Tibial artery (tissue), 4 donors: ENCODE results near the gene SERPINE1.

Experiments used
- DNase-seq, 2 donors: peaks; one replicate each; pipeline ENCODE4 v3.0.0-alpha.2; 2019
- H3K27ac ChIP-seq, 2 donors: fragments of 200-600 bp; sonication (generic) in 1 of 2; 1 replicate in 1 of 2; 2 replicates in 1 of 2; pipeline ENCODE4 v1.5.1; 2018 to 2019; ENCODE audit warnings: mild to moderate bottlenecking in 1 of 2
- H3K27me3 ChIP-seq, 2 donors: fragments of 200-600 bp; sonication (generic) in 1 of 2; one replicate each; pipeline versions ENCODE4 v1.5.1 to v1.6.0; 2016 to 2019
- H3K36me3 ChIP-seq, 3 donors: fragments of 200-600 bp; sonication (generic) in 2 of 3; one replicate each; pipeline ENCODE4 v1.5.1; 2016 to 2019; ENCODE audit warnings: mild to moderate bottlenecking in 2 of 3
- H3K4me1 ChIP-seq, 4 donors: fragments of 200-600 bp; sonication (generic) in 2 of 4; 1 replicate in 3 of 4; 2 replicates in 1 of 4; pipeline ENCODE4 v1.5.1; 2016 to 2019
- H3K4me3 ChIP-seq, 2 donors: fragments of 200-600 bp; sonication (generic) in 1 of 2; 1 replicate in 1 of 2; 2 replicates in 1 of 2; pipeline ENCODE4 v1.5.1; 2018 to 2019; ENCODE audit warnings: mild to moderate bottlenecking in 2 of 2
- H3K9me3 ChIP-seq, 3 donors: fragments of 200-600 bp; sonication (generic) in 1 of 3; one replicate each; pipeline ENCODE4 v1.5.1; 2016 to 2019
- intact Hi-C: fragments of 100-400 bp; cut with DNase I; formaldehyde crosslinking; loops from one replicate; pipeline ENCODE4 v1.15.0; 2023; ENCODE audit warnings: low total_unique reads
- TF ChIP-seq, protein P1 (sequence below), 2 experiments: fragments of 200-600 bp in 1 of 2; fragments of 450-650 bp in 1 of 2; IDR thresholded peaks; one replicate each; pipeline ENCODE4 v1.5.1; 2017 to 2019; ENCODE audit warnings: antibody characterized with exemption in 2 of 2, mild to moderate bottlenecking in 1 of 2, moderate library complexity in 1 of 2

SERPINE1 gene

GRCh38 chr7:101177644-101178043 is 50.7 kb downstream of the SERPINE1 start:
- H3K9me3 ChIP-seq, result no peaks in the 10 kb centered on the region
- H3K36me3 ChIP-seq, result no peaks in the 10 kb centered on the region
- intact Hi-C loops, result no loop called here
- peaks cover 7 to 97% of the 10 kb centered on the region in 2 donors for H3K27me3 ChIP-seq
- no peak overlapping the region for H3K4me3 ChIP-seq
- TF ChIP-seq, protein P1, sequence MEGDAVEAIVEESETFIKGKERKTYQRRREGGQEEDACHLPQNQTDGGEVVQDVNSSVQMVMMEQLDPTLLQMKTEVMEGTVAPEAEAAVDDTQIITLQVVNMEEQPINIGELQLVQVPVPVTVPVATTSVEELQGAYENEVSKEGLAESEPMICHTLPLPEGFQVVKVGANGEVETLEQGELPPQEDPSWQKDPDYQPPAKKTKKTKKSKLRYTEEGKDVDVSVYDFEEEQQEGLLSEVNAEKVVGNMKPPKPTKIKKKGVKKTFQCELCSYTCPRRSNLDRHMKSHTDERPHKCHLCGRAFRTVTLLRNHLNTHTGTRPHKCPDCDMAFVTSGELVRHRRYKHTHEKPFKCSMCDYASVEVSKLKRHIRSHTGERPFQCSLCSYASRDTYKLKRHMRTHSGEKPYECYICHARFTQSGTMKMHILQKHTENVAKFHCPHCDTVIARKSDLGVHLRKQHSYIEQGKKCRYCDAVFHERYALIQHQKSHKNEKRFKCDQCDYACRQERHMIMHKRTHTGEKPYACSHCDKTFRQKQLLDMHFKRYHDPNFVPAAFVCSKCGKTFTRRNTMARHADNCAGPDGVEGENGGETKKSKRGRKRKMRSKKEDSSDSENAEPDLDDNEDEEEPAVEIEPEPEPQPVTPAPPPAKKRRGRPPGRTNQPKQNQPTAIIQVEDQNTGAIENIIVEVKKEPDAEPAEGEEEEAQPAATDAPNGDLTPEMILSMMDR (IDR thresholded peaks at IDR 0.05), result no peak
- no peak for DNase-seq
- H3K27ac ChIP-seq, result no peak overlapping the region
- H3K4me1 ChIP-seq, result peaks cover 4 to 37% (median 29%) of the 10 kb centered on the region in 4 donors

- peaks cover 0 to 22% (median 17%) of the 10 kb centered on the region in 4 donors for H3K4me1 ChIP-seq
- H3K4me3 ChIP-seq, result no peak overlapping the region
- H3K27ac ChIP-seq, result no peak overlapping the region
- no peaks in the 10 kb centered on the region for H3K9me3 ChIP-seq
- intact Hi-C loops, result no loop called here
- no peak for DNase-seq
- H3K36me3 ChIP-seq, result no peaks in the 10 kb centered on the region
- TF ChIP-seq, protein P1 (IDR thresholded peaks at IDR 0.05), result no peak
- peaks cover 0 to 97% of the 10 kb centered on the region in 2 donors for H3K27me3 ChIP-seq
These were observed 52.2 kb downstream of the SERPINE1 start for GRCh38 chr7:101179117-101179516.

DNA sequence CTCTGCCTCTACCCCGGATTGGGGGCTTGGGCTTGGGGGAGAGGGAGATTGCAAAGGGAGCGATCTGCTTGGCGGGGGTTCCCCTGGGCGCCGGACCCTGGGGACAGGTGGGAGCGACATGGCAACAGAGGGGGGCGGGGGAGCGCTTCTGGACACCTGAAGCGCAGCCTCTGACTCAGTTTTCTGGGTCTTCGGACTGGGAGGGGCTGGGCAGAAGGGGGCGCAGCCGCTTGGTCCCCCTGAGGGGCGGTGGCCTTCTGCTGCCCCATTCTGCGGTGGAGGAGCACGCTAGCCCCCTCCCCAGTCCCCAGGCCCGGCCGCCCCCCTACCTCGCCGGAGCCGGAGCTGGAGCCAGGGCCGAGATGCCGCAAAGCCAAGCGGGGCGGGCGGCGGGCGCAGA is 52.8 kb downstream of the SERPINE1 start:
- intact Hi-C loops, result no loop called here
- no peaks in the 10 kb centered on the region for H3K9me3 ChIP-seq
- H3K4me3 ChIP-seq, result no peak overlapping the region
- TF ChIP-seq, protein P1 (IDR thresholded peaks at IDR 0.05), result no peak
- H3K4me1 ChIP-seq, result peaks cover 0 to 16% (median 14%) of the 10 kb centered on the region in 4 donors
- peaks cover 0 to 92% of the 10 kb centered on the region in 2 donors for H3K27me3 ChIP-seq
- H3K36me3 ChIP-seq, result no peaks in the 10 kb centered on the region
- DNase-seq, result no peak
- no peak overlapping the region for H3K27ac ChIP-seq

DNA sequence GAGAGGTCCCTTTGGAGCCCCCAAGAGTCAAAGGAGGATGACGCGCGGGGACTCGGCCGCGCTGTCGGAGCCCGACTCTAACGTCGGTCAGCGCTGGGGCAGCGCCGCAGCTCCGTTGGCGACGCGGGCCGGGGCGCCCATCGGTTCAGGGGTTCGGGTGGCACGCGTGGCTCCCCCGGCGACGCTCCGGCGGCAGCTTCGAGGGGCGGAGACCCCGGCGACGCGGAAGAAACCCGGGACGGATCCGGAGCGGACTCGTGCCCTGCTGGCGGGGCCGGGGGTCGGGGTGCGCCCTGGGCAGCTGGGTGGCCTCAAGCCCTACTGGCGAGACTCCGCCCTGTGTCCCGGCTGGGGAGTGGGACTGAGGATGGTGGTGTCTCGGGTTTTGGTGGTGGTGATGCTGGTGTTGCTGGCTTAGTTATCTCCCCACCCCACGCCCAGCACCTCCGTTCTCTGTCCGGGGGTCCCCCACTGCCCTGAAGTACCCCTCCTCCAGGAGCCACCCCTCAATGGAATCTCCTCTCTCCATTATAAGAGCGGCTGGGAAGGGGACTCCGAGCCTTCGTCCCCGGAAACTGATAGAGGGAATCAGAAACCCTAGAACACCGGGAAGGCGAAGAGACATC is 53.3 kb downstream of the SERPINE1 start, which contains the start of gene NAT16:
Gene NAT16, minus strand, starts transcription at position 164 of the 626 bp plus-strand sequence. CDS start 5,486 bp downstream, outside the sequence.
- no peak within 1 kb of the TSS for H3K4me3 ChIP-seq
- peaks cover 0 to 16% (median 14%) of the 10 kb centered on the region in 4 donors for H3K4me1 ChIP-seq
- TF ChIP-seq, protein P1 (IDR thresholded peaks at IDR 0.05), result no peak
- H3K27me3 ChIP-seq, result peaks cover 0 to 87% of the 10 kb centered on the region in 2 donors
- DNase-seq, result no peak
- no peaks in the 10 kb centered on the region for H3K36me3 ChIP-seq
- intact Hi-C loops, result no loop called here
- H3K27ac ChIP-seq, result no peak within 1 kb of the TSS
- no peaks in the 10 kb centered on the region for H3K9me3 ChIP-seq

DNA sequence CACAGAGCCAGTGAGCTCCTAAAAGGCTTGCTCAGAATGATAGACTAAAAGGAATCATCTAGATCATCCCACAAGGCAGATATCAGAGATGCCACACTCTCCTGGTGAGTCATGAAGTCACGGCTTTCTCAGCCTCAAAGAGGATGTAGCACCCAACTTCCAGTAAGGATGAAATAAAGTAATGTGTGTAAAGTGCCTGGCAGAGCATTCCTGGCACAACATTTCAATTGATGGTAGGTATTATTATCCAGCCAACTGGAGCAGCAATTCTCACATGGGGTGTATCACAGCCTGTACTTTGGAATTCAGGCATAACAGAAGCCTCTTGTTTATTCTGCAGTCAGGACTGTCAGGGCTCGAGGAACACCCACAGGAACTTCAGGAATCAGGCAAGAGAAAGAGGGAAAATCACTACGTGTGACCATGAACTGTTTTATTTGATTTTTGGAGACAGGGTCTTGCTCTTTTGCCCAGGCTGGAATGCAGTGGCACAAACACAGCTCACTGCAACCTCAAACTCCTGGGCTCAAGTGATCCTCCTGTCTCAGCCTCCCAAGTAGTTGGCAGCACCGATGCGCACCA is 58.4 kb downstream of the SERPINE1 start:
- no peaks in the 10 kb centered on the region for H3K9me3 ChIP-seq
- no peak overlapping the region for H3K4me3 ChIP-seq
- no peaks in the 10 kb centered on the region for H3K36me3 ChIP-seq
- no peak overlapping the region for H3K27ac ChIP-seq
- intact Hi-C loops, result no loop called here
- TF ChIP-seq, protein P1 (IDR thresholded peaks at IDR 0.05), result no peak
- no peak for DNase-seq
- no peaks in the 10 kb centered on the region for H3K4me1 ChIP-seq
- H3K27me3 ChIP-seq, result peaks cover 0 to 45% of the 10 kb centered on the region in 2 donors
